Mammary epithelial cell (primary cell): ENCODE results near the gene ZBTB40.

ENCODE experiments used
- EZH2 ChIP-seq: IDR thresholded peaks from 2 replicates; pipeline ENCODE4 v1.6.1; 2012; ENCODE audit warnings: low read length, inconsistent platforms, borderline replicate concordance
- TF ChIP-seq, protein P1 (sequence below), 2 donors: IDR thresholded peaks in 1 of 2; conservative IDR thresholded peaks in 1 of 2; 2 replicates each; pipeline ENCODE4 v1.5.1; 2011 to 2012; ENCODE audit warnings: inconsistent platforms in 2 of 2, low read length in 2 of 2, mild to moderate bottlenecking in 2 of 2, control low read depth in 1 of 2, low read depth in 1 of 2; ENCODE audit not compliant: insufficient read depth in 1 of 2; ENCODE audit errors: extremely low read depth in 1 of 2

DNA sequence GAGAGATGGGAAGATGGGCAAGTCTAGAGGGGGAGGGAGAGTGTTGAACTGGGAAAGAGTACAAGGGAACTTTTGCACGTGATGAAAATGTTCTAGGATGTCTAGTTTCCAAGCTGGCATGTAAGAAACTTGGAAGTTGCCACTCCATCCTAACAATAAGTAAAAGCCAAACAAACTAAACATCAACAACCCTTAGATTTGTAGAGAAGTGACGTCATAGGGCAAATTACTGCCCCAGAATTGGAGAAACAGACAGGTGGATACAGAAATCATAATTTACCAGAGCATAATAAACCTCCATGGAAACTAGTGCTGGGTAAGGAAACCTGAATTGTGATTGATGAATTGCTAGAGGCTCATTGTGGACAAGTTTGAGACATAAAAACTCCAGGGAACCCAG lies 14.7 kb upstream of the ZBTB40 start:
- TF ChIP-seq, protein P1, sequence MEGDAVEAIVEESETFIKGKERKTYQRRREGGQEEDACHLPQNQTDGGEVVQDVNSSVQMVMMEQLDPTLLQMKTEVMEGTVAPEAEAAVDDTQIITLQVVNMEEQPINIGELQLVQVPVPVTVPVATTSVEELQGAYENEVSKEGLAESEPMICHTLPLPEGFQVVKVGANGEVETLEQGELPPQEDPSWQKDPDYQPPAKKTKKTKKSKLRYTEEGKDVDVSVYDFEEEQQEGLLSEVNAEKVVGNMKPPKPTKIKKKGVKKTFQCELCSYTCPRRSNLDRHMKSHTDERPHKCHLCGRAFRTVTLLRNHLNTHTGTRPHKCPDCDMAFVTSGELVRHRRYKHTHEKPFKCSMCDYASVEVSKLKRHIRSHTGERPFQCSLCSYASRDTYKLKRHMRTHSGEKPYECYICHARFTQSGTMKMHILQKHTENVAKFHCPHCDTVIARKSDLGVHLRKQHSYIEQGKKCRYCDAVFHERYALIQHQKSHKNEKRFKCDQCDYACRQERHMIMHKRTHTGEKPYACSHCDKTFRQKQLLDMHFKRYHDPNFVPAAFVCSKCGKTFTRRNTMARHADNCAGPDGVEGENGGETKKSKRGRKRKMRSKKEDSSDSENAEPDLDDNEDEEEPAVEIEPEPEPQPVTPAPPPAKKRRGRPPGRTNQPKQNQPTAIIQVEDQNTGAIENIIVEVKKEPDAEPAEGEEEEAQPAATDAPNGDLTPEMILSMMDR (conservative IDR thresholded peaks at IDR 0.05 in 1 of 2, IDR thresholded peaks at IDR 0.05 in 1 of 2; ENCODE audit: extremely low read depth in 1 of 2, insufficient read depth in 1 of 2, low read depth in 1 of 2, low read length in 2 of 2): no peak
- TF ChIP-seq EZH2: no peak
